HG03045 (cell line): ENCODE measurements around the gene FASN.

Experiments
- ATAC-seq: cut with Tn5 transposase; IDR thresholded peaks from one replicate; pipeline ENCODE4 v1.9.1; 2021; ENCODE audit warnings: mild to moderate bottlenecking, moderate library complexity; ENCODE audit not compliant: unreplicated experiment

Gene FASN

DNA sequence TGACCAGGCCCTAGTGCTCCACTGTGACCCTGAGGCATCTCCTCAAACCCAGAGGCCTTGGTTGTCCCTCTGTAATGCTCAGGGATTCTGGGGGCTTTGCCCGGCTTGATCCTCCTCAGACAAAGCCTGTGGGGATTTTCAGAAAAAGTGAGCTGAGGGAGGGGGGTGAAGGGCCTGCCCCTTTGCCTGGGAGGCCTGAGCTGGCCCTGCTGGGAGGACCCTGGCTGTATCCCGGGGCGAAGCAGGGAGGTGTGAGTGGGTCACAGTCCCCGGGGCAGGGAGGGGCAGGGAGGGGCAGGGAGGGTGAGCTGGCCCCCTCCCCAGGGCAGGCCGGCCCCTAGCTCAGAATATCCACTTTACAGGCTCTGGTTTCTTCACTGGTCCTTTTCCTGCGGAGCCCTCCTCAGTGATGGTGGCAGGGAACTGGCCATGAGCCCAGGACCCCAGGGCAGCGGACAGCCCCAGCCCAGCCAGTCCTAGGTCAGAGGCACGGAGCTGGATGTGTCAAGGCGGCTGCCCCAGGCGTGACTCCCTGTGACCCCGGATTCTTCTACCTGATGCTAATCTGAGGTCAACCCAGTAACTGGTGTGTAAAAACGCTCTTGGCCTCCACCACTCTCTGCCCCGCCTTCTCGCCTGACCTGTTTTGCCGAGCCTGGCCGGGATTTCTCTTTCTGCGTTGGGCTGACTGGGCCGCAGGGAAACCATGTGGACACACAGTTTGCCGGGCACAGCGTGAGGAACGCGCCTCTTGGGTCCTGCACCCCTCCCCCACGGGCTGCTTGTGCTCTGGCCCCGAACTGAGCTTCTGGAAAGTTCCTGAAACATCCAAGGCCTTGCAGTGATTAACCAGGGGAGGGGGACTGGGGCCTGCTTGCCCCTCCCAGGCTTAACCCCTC, 5.8 kb upstream of the FASN start:
- ATAC-seq = no peak

DNA sequence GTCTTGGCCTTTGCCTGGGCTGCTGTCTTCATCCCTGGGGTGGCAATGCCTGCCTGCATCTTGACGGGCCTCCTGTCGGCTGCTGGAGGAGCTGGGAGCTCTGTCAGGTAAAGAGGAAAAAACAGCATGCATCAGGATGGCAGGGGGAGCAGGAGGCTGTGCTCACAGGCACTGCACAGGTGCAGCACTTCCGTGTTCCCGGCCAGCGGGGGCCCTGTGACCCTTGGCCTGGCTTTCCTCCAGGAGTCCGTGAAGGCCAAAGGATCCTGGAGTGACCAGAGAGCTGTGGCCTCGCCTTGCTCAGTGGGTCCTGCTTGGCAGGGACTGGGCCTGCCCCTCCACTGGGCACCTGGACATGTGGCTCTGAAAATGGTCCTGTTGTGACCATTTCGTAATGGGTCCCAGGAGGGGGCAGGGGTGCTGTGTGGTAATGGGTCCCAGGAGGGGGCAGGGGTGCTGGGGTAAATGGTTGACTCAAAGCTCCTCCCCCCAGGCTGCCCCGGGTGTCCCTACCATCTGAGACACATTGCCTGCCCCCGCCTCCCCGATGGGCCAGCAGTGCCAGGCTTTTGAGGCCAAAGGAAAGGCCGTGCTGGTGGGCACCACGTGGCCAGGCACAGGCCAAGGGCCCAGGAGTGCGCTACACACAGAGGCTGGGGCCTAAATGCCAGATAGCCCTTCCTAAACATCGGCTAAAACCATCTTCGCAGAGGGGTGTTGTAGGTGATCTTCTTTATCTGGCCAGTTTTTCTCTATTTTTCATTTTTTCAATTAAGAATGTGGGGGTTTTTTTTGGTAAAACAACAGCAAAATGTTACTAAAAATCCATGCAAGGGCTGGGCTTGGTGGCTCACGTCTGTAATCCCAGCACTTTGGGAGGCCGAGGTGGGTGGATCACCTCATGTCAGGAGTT, 4.0 kb upstream of the FASN start:
- no peak for ATAC-seq

DNA sequence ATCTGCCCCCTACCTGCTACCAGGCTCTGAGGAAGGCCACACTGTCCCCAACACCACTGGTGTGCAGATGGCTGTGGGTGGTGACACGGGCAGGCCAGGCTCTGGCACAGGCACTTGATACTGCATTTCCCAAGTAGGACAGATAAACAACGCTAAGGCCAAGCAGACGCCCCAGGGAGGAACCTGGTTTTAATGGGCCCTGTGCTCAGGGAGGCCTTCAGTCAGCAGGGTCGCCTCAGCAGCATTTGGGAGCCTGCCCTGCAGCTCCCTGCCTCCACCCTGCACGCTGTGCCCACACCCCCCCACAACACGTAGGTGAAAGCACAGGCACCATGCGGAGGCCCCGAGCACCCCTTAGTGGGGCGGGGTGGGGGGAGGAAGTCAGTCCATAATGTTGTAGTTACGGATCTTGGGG, 3.3 kb upstream of the FASN start:
- ATAC-seq = no peak

DNA sequence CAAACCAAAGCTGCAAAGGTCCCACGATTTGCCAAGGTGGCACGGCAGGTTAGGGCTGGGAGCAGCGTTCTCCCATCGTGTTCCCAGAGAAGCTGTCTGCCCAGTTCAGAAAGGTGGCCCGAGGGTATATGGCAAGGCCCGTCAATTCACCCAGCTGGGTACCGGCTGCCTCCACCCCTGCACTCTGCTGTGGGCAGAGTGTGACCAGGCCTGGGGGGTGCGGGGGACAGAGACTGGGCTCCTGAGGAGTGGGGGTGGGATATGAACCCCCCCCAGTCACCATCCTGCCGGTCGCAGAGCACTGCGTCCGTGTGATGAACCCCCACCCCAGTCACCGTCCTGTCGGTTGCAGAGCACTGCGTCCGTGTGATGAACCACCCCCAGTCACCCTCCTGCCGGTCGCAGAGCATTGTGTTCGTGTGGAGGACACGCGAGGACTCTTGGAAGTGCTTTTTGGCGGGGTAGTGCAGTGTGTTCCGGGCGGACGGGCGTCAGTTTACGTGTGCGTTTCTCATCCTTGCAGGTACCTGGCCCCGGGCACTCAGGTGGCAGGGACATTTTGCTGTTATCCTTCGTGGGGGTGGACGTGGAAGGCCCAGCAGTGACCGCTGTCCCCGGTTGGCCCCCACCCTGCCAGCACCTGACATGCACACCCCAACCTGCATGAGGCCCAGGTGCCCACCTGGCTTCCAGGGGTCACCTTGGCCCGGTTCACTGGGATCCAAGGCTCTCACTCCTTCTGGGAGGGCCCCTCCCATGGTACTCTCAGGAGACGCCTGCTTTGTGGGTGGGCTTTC, 2.7 kb upstream of the FASN start:
- no peak for ATAC-seq

DNA sequence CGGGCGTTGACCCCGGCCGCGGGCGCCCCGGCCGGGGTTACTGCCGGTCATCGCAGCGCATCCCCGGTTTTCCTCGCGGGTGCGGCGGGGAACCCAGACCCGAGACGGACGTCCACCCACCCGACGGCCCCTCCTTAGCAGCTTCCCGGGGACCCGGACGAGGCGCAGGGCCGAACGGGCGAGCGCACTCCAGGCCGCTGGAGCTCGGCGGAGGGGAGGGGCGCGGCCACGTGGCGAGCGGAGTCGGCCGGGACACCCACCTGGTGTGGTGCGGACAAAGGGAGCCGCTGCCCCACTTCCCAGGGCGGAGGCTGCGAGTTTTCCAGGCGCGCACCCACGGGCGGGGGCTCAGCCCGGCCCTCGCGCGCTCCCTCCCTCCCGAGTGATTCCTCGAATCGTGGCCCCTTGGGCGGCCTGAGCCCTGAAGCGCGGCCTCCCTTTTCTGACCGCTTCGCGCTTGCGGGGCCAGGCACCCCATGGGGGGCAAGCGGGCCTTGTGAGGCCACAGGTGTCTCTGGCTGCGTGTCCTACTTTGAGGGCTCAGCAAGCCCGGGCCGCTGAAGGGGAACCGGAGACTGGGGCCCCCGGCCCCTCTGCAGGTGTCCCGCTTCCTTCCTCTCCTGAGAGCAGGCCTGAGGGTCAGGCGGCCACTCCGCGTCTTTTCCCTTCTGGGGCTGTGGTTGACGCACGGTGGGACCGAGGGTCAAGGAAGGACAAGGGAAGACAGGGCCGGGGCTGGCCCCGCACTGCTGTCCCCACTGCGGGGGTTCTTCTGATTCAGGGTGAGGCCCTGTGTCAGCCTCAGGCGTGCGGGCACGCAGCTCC, 1.1 kb upstream of the FASN start:
- ATAC-seq = peak; percentile 10

DNA sequence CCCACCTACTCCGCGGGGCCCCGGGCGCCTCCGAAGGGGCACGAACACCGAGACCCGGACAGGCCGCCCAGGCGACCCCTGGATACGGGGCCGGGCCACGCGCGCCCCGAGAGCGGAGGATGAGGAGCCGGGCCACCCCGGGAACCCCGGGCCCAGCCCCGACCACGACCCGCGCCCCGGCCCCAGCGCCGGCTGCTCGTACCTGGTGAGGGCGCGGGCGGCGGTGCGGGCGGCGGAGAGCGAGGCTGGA, 192 bp downstream of the FASN start:
- peak; percentile 22 for ATAC-seq

DNA sequence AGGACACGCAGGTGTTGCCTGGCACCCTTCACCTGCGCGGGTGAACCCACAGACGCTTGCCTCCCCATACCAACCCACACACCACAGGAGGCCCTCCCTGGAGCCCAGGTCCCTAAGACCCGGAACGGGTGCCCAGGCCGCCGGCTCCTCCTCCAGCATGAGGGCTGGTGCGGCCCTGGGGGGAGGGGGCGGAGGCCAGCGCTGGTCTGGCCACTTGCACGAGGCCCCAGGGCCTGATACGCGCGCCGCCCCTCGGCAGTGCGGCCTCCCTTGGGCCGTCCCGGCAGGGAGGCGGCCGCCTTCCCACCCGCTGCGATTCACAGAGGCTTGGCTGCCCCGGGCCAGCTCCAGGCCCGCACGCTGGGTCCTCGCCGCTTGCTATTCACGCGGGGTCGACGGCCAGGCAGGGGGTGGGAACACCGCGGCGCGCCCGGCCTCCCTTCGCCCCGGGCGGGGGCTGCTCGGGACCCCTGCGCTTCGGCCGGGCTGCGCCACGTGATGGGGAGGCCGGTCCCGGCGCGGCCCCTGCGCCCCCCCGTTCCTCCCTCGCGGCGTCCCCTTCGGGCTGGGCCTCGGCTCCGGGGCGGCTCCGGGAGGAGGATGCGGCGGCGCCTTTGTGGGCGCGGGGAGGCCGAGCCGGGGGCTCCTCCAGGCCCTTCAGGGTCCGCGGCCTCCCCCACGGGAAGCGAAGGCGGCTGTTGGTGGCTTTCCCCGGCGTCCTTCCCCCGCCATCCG, 685 bp downstream of the FASN start:
- ATAC-seq = peak; percentile 1

DNA sequence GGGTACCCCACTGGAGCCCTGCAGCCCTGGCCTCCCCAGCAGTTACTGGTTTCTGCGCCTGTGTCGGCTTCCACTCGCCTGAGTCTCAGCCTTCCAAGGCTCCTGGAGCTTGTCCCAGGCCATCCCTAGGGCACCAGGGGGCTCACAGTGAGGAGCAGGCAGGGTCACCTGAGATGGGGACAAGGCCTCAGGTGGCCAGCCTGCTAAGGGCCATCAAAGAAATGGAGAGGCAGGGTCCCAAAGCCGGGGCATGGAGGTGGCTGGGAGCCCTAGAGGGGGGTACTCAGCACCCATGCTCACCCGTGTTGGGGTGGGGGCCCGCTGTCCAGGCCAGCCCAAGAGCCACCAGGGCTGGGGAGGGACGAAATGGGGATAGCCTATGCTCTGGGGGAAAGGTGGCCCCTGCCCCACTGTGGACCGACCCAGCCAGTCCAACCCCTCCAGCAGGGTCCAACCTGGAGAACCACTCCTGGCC, 1.3 kb downstream of the FASN start:
- no peak for ATAC-seq

DNA sequence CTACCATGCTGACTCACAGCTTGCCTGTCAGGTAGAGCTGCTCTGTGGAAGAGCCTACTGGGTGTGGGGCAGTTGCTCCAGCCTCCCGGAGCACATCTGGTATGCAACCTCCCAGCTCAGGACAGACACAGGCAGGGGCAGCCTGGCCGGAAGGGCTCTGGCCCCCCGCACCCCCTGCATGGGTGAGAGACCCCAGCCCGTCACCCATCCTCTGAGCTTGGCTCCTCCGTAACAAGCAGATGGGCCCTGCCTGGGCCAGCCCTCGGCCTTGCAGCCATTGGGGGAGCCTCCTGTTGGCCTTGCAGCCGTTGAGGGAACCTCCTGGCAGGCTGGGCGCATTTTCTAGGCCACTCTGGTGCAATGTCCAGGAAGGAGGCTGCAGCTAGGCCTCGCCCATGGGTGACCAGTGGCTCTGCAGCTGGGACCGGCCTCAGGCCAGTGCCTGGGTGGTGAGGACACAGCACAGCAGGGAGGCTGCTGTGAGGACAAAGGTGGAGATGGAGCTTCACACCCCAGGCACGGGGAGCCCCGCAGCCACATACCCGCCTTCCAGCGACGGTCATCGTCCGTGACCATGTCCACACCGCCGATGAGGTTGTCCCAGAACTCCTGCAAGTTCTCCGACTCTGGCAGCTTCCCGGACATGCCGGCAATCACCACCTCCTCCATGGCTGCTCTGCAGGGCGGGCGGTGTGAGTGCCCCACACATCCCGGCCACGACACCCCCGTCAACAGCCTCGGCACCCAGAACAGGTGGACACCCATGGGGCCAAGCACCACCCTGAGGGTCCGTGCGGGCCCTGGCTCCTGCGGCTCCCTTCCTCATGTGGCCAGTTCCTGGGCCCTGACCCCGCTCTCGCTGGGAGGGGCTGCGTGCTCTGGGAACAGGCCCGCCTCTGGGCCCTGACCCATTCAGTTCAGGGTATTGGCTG, 2.0 kb downstream of the FASN start:
- ATAC-seq = no peak

DNA sequence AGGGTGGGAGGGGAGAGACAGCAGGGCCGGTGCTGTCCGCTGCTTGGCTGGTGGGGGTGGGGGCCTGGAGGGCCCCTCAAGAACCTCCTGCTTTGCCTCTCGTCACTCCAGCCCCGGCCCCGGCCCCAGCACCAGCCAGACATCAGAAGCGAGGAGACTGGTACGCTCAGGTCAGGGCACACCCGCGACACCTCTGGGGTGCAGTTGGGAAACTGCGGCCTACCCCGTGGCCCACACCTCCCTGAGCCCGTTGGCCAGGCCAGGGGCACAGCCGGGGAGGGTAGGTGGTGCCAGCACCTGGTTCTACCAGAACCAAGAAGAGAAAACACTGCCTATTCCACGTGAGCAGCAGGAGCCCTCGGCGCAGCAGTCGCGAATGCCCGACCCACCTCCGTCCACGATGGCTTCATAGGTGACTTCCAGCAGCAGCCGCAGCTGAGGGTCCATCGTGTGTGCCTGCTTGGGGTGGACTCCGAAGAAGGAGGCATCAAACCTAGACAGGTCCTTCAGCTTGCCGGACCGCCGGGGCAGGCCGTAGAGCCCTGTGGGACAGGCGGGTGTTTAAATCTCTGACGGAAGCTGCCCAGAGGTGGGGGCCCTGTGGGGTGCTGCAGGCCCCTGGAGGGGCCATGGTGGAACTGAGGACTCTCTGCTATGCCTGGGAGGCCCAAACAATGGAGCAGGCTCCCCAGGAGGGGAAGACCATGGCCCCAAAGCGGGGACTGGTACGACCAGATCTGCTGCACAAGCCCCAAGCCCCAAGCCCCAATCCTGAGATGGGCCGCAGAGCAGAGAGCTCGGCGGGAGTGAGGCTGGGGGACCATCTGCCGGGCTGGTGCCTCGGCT, 2.9 kb downstream of the FASN start:
- no peak for ATAC-seq

DNA sequence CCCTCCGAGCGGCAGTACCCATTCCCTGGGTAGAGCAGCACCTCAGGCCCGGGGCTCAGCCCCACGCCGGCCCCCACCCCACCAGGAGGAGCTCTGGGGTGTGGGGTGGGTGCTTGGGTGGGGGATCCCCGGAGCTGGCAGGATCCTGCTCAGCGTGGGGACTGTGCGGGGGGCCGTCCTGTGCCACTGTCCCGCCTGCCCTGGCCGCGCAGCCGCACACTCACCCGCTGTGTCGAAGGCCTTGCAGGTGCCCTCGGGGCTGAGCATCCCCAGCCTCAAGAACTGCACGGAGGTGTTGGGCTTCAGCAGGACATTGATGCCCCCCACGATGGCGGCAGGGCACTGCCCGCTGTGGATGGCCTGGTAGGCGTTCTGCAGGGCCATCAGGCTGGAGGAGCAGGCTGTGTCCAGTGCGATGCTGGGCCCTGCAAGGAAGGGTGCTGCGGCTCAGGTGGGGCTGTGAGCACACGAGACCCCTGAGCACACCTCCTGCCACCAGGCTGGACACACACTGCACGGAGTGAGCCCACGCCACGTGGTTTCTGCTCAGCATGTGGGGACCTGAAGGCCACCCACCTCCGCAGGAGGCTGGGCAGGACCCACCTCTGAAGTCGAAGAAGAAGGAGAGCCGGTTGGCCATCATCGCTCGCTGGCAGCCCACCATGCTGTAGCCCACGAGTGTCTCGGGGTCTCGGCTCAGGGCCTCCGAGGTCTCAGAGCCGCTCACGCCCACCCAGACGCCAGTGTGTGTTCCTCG, 4.9 kb downstream of the FASN start:
- no peak for ATAC-seq

DNA sequence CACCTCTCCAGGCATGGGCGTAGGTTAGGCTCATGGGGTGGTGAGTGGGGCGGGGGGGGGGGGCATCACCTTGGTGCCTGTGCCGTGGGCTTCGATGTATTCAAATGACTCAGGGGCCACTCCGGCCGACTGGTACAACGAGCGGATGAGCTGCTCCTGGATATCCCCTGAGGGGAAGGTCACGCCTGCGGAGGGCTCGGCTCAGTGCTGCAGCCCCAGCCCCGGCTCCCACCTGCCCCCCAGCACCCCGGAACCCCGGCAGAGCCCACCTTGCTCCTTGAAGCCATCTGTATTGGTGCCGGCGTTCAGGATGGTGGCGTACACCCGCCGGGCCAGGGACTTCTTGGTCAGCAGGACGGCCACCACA, 5.4 kb downstream of the FASN start:
- ATAC-seq = no peak

DNA sequence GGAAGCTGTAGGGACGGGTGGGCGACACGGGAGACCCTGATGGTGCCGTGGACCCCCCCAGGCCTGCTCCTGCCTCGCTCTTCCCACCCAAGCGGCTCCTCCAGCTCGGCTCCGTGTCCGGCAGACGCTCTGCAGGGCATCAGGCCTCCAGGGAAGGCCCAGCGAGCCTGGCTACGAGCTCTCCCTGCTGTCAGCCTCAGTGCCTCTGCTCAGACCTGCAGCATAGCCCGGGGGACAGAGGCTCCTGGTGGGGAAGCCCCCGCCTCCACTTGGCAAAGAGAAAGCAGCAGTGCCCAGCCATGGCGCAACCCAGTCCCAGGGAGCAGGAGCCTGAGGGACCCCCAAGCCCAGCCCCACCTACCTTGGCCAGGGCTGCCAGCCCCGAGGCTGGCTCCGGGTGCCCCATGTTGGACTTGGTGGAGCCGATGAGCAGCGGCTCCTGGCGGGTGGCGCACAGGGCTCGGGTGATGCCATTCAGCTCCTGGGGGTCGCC, 5.9 kb downstream of the FASN start:
- no peak for ATAC-seq

DNA sequence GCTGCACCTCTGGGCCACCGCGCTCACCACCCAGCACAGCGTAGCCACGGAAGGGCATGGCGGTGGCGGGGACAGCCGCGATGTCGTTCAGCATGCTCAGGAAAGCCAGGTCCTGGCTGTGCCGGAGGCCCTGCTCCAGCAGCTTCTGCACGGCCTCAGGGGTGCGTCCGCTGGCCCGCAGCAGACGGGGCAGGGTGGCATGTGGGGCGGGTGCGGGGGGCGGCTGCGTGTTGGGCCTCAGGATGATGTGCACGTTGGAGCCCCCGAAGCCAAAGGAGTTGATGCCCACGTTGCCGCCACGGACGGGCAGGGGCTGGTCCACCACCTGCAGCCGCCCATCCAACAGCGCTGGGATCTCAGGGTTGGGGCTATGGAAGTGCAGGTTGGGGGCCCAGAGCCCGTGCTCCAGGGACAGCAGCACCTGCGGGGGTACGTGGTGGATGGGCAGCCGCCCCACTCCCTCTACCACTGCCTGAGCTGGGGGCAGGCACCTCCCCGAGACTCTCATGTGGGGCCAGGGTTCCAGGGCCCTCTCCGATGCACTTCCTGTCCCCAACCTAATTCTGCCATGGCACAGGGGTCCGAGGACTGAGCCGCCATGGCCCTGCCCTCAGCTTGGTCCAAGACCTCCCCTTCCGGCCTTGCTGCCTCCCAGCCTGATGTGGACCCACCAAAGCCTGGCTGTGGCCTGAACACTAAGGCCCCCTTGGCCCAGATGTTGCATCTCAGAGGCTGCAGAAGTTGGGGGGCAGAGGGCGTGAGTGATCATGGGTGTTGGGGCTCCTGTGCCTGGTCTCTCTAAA, 6.6 kb downstream of the FASN start:
- ATAC-seq = no peak

DNA sequence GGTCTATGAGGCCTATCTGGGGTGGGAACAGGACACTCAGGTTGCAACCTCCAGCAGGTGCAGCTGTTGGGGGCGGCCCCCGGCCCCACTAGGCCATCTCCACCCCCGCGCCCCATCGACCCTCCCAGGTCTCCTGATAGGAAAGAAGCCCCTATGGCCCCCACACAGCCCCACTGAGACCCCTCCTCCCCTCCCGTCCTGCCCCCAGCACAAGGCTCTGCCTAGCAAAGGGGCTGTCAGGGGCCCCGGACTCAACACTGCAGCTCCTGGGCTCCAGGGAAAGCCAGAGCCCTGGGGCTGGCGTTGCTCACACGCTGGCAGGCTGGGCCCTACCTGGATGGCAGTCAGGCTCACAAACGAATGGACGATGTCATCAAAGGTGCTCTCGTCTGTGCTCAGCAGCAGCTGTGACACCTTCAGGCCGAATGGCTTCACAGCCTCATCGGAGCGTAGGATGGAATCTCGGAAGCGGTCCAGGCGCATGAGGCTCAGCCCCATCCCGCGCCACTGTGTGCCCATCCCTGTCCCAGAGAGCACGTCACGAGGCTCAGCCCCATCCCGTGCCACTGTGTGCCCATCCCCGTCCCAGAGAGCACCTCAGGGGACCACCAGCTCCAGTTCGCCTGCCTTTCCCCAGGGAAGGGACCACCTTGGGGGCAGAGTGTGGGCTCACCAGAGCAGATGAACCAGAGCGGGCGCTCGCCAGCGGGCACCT, 7.3 kb downstream of the FASN start:
- no peak for ATAC-seq
